Dedifferentiated amniotic fluid mesenchymal stem cell (primary cell): ENCODE results near the gene PARD3.
"Not testable (repeated sequence)": the region's sequence is repeated elsewhere in the genome, so short reads cannot be mapped to it uniquely, and the experiment has no call there.

Experiments
- DNase-seq: peaks from one replicate; pipeline ENCODE4 v3.0.0-alpha.2; 2016; ENCODE audit errors: extremely low spot score

The PARD3 gene

DNA sequence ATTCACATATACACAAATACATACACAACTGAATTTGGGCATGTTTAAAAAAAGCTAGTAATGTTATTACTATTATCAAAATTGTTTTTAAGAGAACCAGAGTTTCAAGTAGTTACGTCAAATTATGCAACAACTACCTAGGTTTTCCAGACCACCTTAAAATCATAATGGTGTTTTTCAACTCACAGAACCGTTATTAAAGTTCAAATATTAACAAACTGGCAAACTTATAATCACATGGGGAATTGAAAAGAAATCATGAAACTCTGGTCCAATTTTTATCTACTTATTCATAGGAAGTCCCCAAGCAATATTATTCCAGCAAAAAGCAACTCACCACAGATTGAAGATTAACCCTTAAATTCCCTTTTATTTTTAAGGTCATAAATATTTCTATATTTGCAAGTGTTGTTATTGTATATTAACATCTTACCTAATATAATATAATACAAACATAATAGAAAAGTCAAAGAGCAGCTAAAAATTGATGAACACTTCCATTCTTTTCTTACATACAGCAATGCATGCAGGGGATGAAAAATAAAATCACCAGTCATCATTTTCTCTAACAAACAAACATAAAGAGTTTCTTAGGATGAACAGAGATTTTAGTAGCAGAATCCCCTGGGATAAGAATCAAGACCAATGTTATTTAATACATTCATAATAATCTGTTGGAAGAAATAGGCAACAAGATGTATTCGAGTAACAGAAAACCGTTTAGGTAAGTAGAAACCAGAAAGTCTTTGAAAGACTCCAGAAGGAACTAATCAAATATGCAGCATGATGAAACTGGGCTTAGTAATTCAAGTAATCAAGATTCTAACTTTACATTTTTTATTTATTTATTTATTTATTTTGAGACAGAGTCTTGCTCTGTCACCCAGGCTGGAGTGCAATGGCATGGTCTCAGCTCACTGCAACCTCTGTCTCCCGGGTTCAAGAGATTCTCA lies 391.1 kb downstream of the PARD3 start:
- no peak for DNase-seq

DNA sequence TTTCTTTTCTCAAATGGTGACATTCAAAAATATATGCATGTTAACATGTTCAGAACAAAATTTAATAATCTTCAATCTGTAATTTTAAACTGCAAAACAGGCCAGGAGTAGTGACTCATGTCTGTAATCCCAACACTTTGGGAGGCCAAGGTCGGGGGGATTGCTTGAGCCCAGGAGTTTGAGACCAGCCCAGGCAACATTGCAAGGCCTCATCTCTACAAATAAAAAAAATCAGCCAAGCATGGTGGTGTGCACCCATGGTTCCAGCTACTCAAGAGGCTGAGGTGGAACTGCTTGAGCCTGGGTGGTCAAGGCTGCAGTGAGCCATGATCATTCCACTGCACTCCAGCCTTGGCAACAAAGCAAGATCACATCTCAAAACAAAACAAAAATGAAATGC lies 394.3 kb downstream of the PARD3 start:
- DNase-seq, result no peak

DNA sequence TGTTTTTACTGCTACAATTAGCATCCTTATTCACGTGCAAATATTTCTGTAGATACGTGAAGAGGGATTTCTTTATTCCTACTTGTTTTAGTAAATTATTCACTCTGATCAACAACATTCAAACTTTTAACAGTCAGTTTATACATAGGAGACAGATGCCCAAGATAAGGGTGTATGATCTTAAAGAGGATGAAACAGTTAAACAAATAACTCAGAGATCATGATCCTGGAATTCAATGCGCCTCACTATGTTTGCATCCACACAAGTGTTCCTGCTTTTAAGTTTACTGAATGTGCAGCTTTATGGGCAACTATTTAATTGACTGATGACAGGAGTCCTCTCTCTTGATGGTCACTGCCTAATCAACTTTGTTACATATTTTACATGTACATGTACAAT lies 394.8 kb downstream of the PARD3 start:
- no peak for DNase-seq

DNA sequence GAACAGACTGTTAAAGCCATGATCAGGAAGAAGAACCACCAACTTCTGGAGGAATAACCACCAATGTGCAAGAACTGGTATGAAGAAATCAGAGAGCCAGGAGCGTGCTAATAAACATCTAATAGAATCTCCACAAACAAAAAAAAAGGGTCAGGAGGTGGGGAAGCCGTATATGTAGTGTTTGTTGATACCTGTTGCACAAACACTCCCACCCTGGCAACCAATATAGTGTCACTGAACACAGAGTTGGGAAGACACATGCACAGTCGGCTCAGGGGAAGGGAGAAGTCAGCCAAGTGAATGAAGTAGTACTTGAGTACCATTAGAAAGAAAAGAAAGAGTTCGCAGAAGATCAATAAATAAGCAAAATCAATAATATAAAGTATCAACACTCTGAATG lies 400.1 kb downstream of the PARD3 start:
- no peak for DNase-seq

DNA sequence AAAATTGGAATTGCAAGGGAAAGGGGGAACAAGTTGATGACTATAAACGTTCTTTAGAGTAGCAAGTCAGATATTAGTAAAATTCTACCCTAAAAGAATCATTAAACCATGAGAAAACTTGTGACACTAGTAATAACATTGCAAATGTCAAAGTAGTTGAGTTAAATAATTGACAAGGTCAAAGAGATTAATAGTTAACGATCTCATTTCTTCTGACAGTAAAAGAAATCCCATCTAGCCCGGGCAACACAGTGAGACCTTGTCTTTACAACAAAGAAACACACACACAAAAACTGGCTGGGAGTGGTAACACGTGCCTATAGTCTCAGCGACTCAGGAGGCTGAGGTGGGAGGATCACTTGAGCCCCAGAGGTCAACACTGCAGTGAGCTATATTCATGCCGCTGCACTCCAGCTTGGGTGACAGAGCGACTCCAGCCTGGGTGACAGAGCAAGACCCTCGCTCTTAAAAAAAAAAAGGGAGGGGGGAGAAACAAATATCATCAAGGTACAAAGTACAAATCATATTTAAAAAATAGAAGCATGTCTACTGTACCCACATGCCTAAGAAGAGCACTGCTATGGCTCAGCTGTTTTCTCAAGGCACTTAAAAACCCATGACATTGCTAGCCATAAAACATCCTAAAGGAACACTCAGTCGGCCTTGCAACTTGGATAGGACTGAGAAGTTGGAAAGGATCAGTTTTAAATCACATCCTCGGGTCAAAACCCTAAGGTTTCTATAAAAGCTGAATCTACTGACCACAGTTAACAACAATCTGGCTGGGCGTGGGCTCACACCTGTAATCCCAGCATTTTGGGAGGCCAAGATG lies 401.1 kb downstream of the PARD3 start:
- DNase-seq, result no peak

DNA sequence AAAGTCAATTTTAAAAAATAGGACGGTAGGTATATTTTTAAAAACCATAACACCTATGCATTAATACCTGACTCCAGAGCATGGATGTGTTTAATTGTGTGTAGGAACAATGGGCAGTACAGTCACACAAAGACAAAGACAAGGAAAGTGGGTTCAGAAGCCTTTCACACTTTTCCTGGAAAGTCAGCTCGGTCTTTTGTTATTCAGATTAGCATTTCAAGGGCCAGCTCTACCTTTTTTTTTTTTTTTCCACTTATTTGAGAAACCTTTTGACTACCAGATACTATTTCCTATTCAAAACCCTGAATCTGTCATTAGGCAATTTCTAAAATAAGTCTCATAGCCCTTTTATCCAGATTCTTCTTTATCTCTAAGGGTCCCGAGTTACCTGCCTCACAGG lies 401.9 kb downstream of the PARD3 start:
- DNase-seq, result no peak

DNA sequence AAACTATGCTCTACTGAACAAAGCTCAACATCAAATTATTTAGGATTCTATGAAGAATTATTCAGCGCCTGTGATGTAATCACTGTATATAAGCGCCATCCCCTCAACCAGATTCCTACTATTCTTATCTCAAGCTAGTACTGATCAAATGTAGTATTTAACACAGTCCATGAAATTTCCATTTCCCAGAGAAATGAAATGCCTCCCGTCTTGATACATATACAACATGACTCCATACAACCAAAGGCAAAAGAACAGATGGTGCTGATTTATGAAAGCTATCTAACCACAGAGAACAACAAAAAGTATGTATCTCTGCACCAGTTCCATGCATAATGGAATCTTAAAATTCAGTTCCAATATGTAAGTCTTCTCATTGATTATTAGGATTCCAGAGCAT lies 406.1 kb downstream of the PARD3 start:
- DNase-seq, result no peak

DNA sequence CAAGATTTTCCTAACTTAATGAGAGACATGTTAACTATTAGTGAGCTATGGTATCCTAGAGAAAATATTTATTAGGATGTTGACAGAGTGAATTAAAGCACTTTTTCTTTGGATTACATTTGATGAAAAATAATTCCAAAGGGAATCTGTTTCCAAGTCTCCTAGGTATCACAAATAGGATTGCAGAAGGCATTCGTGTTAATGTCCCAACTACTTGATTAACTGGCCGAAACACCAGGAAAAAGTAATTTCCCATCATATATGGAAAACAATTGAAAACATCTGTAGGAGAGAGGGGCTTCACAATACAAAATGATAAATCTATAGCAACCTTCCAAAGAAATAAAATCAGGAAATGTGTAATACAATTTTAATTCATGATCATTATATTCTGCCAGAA lies 406.7 kb downstream of the PARD3 start:
- no peak for DNase-seq

DNA sequence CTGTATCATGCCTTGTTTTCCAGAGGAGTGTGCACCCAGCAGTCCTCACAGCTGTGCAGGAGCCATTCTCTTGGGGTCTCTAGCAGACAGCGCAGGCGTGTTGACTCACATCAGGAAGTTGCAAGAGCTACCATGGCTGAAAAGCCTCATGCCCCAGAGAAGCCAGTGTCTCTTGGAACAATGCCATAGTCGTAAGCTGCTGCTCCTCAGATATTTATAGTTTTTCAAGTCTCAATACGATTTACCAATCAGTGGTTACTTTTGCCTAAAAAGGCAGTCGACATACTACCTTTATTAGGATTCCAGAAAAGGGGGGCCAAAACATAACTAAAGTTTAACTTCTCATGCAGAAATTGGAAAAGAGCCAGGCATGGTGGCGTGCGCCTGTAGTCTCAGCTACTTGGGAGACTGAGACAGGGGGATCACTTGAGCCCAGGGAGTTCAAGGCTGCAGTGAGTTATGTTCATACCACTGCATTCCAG lies 407.7 kb downstream of the PARD3 start:
- DNase-seq, result no peak

DNA sequence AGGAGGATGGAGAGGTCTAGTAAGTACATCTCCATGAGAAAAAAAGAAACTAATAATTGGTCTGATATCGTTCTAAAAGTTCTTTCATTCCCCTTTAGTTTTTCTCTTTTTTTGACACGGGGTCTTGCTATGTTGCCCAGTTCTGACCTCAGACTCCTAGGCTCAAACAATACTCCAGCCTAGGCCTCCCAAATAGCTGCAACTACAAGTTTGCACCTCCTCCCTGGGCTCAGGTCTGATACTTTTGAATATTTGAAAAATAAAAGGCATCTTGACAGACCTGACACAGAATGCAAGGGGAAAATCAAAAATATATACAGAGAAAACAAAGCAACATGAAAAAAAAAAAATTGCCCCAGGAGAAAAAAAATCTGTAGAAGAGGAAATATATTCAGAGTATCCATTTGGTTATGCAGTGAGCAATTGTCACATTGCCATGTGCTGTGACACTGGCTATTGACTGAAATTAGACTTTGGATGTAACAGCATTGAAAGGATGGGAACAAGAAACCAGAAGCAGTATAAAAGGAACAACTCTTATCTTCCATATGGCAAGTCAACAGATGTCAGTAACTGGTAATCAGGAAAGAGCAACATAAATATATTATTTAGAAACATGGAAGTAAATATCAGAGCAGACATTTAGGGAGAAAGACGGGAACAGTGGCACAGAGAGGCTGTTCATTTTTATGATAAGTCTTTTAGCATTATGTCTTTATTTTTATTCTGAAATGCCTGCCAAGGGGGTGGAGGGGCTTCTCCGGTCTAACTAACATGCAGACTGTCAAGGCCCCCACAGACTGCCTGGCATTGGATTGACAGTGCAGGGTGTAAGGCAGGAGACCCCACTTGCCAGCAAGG lies 408.4 kb downstream of the PARD3 start:
- DNase-seq, result no peak

DNA sequence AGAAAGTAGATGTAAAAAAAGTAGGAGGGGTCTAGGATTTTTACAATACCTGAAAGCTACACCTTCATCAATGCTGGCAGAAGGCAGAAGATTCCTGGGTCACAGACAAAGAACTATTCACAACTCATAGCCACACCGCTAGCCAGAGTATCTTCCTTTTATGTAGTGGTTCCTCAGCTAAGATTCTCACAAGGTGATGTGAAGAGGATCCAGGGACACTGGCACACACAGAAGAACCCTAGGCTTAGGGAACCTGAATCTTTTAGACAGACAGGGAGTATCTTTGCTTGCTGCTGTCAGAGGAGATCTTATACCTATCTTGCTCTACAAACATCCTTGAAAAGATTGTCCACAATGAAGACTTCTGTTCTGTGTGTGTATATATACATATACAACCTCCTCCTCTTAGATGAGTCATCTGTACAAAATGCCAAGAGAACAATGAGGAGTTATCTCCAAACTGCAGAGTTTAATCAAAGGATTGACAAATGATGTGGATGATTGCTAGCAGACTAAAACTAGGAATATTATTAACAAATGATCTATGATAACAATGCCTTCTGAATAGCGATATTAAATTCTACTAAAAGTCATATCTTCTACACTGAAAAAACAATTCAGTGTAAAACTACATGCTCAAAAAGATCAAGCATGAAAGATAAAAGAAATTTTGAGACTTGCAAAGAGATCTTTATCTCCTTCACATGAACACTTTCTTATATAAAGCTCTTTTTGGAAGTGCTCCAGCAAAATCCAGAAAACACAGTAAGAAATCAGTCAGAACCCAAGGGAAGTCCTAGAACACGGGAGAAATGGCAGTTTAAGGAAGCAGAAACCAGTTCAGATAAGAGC lies 409.3 kb downstream of the PARD3 start:
- DNase-seq, result no peak

DNA sequence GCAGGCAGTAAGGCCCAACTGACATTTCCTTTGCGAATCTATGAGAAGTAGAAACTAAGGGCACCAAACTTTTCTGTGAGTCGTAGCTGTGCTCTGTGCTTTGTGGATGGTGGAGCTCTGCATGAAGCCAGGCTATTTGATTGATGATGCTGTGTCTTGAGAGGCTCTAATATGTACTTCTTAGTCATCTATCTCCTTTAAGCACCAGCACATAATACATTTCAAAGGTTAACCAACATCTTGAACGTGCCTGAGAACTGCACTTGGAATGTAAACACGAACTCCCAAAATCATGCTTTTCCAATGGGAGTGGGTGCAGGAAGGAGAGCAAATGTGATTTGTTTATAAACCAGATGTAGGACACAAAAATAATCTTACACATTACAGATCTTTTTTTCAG lies 411.6 kb downstream of the PARD3 start:
- DNase-seq, result no peak

DNA sequence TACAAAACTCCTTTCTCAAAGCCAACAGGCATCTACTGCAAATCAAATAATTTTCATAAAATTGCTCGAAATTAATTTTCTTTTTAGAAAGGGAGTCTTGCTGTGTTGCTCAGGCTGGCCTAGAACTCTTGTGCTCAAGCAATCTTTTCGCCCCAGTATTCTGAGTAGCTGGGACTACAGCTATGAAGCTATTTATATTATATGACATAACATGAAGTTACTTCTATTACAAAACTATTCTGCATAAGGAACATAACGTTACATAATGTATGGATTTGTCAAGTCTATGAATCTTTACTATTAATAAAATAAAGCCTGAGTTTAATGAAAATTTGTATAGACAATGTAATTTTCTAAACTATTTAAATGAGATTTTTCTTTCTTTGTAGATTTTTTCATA lies 415.0 kb downstream of the PARD3 start:
- no peak for DNase-seq

DNA sequence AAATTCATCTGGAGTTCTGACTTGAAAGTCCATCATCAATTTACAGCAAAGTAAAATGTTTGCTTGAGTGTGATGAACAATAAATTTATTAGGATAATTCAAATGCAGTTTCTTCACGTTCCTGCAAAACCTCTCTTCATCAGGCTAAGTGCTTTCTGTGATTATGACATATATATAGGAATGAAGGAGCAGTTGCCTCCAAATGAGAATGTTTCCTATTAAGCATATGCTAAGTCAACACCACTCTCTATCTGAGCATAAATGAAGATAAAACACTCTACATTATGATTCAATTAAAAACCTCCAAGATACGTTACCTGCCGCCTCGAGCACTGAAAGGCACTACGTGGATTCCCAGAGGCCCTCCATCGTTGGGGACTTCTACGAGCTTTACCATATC lies 416.1 kb downstream of the PARD3 start:
- no peak for DNase-seq

DNA sequence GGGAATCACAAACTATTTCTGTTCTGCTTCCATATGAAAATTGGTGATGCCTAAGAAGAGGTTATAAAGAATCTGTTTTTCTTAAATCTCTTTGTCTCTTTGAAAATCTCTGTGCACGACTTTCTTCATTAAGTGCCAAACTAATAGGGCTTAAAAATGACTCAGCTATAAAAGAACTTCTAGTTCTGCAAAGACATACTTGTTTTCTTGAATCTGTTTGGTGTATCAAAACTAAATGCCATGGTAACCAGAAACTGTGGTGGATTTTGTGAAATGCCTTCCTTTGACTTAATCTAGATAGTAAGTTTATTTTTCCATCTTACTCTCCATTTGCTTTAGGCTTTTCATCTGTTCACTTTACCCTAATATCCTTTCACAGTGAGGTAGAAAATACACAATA lies 417.8 kb downstream of the PARD3 start:
- DNase-seq, result peak; percentile 62

DNA sequence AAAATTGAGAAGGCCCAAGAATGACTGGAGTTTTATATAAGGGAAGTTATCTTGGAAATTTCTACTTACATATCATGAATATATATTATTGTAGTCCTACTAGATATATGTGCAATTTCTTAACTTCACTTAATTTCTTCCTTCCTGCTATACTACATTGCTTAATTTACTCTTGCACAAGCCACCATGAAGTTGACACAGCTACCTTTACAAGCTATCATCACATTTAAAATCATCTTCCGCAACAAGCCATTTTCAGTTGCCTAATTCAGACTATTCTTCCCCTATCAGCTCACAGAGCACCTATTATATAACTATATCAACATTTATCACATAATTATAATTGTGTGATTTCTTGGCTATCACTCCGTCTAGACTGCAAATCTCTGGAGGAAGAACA lies 418.4 kb downstream of the PARD3 start:
- DNase-seq, result no peak

DNA sequence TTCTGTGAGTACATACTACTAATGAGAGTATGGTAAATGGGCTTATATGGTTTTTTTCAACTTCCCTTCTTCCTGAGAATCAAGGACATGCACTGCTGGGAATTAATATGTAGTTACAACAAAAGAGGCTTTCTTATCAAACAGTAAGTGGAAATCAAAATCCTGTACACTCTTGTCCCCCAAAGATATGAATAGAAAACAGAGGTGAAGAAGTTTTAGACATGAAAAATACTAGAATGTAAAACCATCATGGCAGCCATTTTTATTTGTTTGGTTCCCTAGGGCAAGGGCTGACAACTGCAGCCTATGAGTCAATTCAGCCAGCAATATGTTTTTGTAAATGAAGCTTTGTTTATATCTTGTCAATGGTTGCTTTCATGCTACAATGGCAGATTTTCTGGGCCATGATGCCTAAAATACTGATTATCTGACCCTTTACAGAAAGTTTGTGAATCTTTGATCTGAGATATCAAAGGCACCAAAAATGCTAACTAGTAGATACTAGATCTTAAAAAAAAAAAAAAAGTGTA lies 422.4 kb downstream of the PARD3 start:
- DNase-seq, result no peak

DNA sequence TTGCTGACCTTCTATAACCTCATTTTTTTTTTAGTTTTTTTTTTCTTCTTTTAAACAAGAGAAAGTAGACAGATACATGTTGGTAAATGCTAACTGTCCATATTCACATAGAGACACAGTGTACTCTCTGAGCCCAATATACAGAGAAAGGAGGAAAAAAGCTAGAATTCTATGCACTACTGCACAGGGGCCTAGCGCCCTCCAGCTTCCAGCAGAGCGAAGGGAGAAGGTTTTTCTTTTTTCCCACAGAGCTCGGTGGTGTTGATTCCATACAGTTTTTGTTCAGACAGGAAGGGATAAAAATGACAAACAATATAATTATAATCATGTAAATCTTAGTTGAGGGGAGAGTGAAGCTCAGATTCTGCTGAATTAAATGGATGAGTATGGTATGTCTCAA lies 423.9 kb downstream of the PARD3 start:
- not testable (repeated sequence) for DNase-seq

DNA sequence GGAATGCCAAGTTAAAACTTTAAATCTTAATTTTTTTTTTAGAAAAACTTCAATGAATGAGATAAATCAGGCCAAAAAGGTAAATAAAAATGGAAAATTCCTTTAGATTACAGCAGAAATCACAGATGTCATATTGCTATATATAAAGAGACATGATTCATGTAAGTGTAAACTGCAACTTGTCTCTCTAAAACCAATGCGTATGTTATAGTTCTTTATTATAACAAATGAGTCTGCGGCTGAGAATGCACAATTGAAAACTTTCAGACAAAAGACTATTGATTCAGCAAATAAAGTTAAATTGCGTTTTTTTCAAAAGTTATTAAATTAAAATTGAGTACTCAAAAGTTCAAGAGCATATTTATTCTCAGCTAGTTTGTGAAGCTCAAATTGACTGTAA lies 425.3 kb downstream of the PARD3 start:
- no peak for DNase-seq

DNA sequence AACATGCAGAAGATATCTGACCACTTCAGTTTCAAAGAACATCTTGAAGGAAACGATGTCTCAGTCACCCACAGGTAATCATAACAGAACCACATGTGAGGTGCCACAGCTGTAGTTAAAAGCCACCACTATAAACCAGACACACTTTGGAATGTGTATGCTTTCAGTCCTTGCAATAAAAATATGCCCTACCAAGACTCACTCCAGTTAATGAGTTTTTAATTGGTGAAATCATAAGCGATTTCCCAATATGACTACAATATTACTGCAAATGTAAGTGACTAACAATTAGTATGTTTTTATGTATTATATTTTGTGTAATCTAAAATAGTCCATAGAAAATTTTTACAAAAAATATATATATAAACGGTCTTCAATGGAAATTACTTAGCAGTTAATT lies 428.2 kb downstream of the PARD3 start:
- no peak for DNase-seq

DNA sequence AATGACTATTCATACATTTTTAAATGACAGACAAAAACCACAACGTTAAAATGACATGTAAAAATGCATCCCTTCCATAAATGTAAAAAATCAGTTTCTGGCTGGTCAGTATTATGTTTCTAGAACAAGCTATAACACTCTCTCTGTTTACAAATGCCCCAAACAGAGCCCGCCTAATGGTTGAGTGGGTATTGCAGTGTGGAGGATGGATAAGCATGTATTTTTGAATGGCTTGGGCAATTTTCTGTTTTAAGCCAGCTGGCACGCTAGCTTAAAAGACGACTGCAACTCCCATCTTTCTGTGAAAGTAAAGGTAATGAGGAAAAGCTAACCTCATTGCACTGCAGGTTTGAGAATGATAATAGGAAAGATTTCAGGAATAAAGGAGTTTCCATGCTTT lies 430.7 kb downstream of the PARD3 start:
- no peak for DNase-seq
